22Rv1 (cell line): ENCODE measurements around the gene CFAP65.

ENCODE experiments used
- H3K27ac ChIP-seq: fragments of 450-650 bp; 2 replicates; pipeline ENCODE4 v1.5.1; 2017
- ZFX ChIP-seq: fragments of 450-650 bp; IDR thresholded peaks from 2 replicates; pipeline ENCODE4 v1.6.1; 2017; ENCODE audit warnings: antibody characterized with exemption, borderline replicate concordance
- TF ChIP-seq, protein P1 (sequence below): fragments of 450-650 bp; IDR thresholded peaks from 2 replicates; pipeline ENCODE4 v1.5.1; 2017; ENCODE audit warnings: mild to moderate bottlenecking

CFAP65 gene, protein sequence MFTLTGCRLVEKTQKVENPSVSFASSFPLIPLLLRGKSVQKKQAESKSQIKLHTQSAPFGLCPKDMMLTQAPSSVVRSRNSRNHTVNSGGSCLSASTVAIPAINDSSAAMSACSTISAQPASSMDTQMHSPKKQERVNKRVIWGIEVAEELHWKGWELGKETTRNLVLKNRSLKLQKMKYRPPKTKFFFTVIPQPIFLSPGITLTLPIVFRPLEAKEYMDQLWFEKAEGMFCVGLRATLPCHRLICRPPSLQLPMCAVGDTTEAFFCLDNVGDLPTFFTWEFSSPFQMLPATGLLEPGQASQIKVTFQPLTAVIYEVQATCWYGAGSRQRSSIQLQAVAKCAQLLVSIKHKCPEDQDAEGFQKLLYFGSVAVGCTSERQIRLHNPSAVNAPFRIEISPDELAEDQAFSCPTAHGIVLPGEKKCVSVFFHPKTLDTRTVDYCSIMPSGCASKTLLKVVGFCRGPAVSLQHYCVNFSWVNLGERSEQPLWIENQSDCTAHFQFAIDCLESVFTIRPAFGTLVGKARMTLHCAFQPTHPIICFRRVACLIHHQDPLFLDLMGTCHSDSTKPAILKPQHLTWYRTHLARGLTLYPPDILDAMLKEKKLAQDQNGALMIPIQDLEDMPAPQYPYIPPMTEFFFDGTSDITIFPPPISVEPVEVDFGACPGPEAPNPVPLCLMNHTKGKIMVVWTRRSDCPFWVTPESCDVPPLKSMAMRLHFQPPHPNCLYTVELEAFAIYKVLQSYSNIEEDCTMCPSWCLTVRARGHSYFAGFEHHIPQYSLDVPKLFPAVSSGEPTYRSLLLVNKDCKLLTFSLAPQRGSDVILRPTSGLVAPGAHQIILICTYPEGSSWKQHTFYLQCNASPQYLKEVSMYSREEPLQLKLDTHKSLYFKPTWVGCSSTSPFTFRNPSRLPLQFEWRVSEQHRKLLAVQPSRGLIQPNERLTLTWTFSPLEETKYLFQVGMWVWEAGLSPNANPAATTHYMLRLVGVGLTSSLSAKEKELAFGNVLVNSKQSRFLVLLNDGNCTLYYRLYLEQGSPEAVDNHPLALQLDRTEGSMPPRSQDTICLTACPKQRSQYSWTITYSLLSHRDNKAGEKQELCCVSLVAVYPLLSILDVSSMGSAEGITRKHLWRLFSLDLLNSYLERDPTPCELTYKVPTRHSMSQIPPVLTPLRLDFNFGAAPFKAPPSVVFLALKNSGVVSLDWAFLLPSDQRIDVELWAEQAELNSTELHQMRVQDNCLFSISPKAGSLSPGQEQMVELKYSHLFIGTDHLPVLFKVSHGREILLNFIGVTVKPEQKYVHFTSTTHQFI (N-terminal part only)

GRCh38 chr2:219041252-219041651, at the start of gene CFAP65:
Gene CFAP65 (minus strand): TSS chr2:219041516. CDS start chr2:219039048, 2,468 bp downstream.
- TF ChIP-seq ZFX: no peak
- TF ChIP-seq, protein P1, sequence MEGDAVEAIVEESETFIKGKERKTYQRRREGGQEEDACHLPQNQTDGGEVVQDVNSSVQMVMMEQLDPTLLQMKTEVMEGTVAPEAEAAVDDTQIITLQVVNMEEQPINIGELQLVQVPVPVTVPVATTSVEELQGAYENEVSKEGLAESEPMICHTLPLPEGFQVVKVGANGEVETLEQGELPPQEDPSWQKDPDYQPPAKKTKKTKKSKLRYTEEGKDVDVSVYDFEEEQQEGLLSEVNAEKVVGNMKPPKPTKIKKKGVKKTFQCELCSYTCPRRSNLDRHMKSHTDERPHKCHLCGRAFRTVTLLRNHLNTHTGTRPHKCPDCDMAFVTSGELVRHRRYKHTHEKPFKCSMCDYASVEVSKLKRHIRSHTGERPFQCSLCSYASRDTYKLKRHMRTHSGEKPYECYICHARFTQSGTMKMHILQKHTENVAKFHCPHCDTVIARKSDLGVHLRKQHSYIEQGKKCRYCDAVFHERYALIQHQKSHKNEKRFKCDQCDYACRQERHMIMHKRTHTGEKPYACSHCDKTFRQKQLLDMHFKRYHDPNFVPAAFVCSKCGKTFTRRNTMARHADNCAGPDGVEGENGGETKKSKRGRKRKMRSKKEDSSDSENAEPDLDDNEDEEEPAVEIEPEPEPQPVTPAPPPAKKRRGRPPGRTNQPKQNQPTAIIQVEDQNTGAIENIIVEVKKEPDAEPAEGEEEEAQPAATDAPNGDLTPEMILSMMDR: no peak
- H3K27ac ChIP-seq: no peak within 1 kb of the TSS

DNA sequence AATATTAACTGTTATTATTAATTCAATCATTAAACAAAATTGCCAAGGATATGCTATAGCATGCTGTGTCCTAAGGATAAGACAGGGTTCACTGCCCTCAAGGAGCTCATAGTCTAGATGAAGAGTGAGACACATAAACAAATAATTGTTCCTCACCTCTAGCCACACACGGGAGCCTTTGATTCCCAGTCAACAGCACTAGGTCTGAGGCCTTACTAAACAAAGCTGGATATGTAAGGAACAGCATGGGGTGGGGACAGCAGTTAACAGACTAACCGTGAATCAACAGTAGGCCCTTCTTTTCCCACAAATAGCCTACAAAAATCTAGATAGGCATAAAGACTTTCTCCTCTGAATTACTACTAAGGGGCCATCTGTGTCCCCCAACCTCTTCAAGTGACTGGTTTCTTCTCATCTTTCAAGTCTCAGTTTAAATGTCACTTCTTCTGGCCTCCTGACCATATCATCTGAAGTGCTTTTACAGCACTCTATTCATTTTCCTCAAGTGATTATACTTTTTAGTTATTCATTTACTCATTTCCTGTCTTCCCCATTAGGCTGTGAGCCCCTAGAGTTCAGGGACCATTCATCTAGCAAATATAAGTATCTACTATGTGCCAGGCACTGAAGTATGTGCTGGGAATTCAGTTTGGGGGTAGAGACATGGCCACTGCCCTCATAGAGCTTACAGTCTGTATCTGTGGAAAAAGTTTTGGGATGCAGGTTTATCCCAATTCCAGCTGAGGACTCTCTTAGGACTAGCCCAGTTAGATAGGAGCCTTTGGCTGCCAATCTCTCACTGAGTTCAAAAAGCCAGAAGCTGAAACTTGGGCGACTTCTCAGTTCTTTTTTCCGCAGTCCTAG, 49.4 kb upstream of the CFAP65 start:
- TF ChIP-seq ZFX: no peak
- TF ChIP-seq, protein P1: no peak
- no peak overlapping the region for H3K27ac ChIP-seq

GRCh38 chr2:219089330-219089729, 48.0 kb upstream of the CFAP65 start:
- H3K27ac ChIP-seq: no peak overlapping the region
- no peak for TF ChIP-seq ZFX
- TF ChIP-seq, protein P1: no peak

- no peak for TF ChIP-seq ZFX
- TF ChIP-seq, protein P1: no peak
- H3K27ac ChIP-seq: no peak overlapping the region
Observed at GRCh38 chr2:219087848-219088247, 46.5 kb upstream of the CFAP65 start.

- no peak overlapping the region for H3K27ac ChIP-seq
- no peak for TF ChIP-seq ZFX
- TF ChIP-seq, protein P1: no peak
Observed at GRCh38 chr2:219087361-219087760, 46.0 kb upstream of the CFAP65 start.

DNA sequence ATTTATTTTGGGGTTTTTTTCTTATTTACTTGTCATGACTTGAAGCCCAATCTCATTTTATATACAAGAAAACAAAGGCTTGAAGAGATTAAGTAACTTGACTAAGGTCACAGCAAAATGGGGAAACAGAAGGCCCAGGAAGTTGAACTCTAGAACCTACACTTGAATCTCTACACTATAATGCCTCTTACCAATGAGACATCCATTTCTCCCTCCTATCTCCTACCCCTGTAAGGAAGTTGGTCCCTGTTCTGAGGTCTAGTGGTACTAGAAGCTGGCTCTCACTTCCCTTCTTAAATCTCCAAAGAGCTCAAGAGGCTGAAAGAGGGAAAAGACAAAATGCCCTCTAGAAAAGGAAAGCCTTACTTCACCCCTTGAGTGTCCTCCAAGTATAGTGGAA, 44.9 kb upstream of the CFAP65 start:
- no peak for TF ChIP-seq ZFX
- TF ChIP-seq, protein P1: no peak
- H3K27ac ChIP-seq: no peak overlapping the region
